GM20000 (cell line): ENCODE results near the gene CRHR1.

ENCODE experiments used
- DNase-seq: peaks from one replicate; pipeline ENCODE4 v3.0.0; 2012; ENCODE audit warnings: low spot score
- TF ChIP-seq, protein P1 (sequence below): IDR thresholded peaks from 2 replicates; pipeline ENCODE4 v1.5.1; 2012; ENCODE audit warnings: mild to moderate bottlenecking, control low read depth; ENCODE audit errors: extremely low read depth, missing control alignments

CRHR1 gene

GRCh38 chr17:45818041-45818440, 33.9 kb downstream of the CRHR1 start:
- no peak for DNase-seq
- TF ChIP-seq, protein P1, sequence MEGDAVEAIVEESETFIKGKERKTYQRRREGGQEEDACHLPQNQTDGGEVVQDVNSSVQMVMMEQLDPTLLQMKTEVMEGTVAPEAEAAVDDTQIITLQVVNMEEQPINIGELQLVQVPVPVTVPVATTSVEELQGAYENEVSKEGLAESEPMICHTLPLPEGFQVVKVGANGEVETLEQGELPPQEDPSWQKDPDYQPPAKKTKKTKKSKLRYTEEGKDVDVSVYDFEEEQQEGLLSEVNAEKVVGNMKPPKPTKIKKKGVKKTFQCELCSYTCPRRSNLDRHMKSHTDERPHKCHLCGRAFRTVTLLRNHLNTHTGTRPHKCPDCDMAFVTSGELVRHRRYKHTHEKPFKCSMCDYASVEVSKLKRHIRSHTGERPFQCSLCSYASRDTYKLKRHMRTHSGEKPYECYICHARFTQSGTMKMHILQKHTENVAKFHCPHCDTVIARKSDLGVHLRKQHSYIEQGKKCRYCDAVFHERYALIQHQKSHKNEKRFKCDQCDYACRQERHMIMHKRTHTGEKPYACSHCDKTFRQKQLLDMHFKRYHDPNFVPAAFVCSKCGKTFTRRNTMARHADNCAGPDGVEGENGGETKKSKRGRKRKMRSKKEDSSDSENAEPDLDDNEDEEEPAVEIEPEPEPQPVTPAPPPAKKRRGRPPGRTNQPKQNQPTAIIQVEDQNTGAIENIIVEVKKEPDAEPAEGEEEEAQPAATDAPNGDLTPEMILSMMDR, result no peak

- TF ChIP-seq, protein P1, result no peak
These were observed 34.6 kb downstream of the CRHR1 start for GRCh38 chr17:45818699-45819098.

DNA sequence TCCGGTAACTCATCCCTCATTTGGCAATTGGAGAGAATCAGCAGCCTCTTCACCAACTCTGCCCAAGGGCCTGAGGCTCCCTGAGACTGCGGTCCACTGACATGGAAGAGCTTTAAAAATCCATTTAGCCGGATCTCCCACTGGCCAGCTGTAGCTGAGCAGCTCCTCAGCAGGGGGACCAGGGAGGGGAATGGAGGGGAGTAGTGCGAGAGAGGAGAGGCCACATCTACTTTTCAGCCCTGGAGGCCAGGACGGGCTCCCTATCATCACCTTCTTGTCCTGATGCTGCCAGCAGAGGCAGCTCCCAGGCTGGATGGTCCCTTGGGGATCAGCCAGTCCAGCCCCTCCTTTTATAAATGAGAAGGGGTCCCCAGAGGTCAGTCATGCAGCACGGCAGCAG, 35.5 kb downstream of the CRHR1 start:
- no peak for DNase-seq

More at GRCh38 chr17:45818699-45819098, 34.6 kb downstream of the CRHR1 start:
- no peak for DNase-seq

GRCh38 chr17:45820052-45820780, 36.1 kb downstream of the CRHR1 start:
- TF ChIP-seq, protein P1, result no peak
- no peak for DNase-seq

More for the DNA sequence above, 35.5 kb downstream of the CRHR1 start:
- TF ChIP-seq, protein P1, result no peak

DNA sequence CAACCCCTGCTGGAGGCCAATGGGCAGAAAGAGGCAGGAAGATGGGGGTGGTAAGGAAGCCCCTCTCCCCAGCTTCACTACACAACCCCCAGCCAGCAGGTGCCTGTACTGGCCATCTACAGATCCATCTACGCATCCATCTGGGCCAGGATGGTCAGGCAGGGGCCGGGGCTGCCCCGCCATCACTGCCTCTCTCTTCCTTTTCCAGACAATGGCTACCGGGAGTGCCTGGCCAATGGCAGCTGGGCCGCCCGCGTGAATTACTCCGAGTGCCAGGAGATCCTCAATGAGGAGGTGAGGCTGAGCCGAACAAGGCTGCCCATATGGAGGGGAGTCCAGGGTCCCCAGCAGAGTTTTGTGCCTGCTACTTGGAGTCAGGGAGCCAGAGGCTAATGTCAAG, 37.0 kb downstream of the CRHR1 start:
- no peak for DNase-seq
- TF ChIP-seq, protein P1, result no peak

DNA sequence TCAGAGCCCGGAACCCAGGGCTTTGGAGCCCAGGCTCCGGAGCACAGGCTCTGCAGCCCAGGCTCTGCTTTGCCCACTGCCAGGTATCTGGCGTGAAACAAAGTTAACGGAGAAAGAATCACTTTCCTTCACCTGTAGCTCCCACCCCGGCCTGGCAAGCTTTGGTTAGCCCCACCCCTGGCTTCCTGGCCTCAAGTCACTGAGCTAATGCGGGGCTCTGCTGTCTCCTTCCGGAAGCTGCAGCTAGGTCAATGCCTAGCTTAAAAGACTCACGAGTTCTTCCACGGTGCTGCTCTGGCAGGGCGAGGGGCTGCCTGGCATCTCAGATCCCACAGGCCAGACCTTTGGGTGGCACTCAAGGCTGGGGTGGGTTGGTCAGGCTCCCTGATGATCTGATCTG, 39.5 kb downstream of the CRHR1 start:
- TF ChIP-seq, protein P1, result no peak
- DNase-seq, result no peak

DNA sequence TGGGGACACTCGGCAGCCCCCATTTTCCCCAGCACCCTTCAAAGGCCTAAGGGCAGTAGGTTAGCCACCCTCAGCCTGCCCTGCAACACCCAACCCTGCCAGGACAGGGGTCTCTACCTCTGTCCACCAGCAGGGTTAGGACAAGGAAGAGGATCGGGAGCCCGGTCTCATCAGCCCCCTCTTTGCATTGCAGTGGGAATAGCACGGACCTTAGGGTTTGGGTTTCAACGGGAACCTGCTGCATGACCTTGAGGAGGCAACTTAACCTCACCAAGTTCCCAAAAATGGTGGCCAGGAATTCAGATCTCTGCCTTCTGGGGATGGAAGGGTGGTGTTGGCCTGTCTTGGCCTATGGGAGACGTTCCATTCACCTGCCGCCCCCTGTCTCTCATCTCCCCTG, 40.4 kb downstream of the CRHR1 start:
- DNase-seq, result no peak
- TF ChIP-seq, protein P1, result no peak
